B cell (primary cell): ENCODE results near the gene GYS2.

Experiments
- CTCF ChIP-seq: fragments of 200-600 bp; IDR thresholded peaks from one replicate; pipeline ENCODE4 v1.8.0; 2022; ENCODE audit warnings: antibody characterized with exemption, mild to moderate bottlenecking
- EZH2 ChIP-seq: IDR thresholded peaks from 2 replicates; pipeline ENCODE4 v1.6.1; 2012; ENCODE audit warnings: borderline replicate concordance, low read depth, mild to moderate bottlenecking, moderate library complexity, low read length; ENCODE audit not compliant: insufficient read depth, poor library complexity, severe bottlenecking

GRCh38 chr12:21580748-21581516 lies 23.7 kb downstream of the GYS2 start:
- TF ChIP-seq CTCF (no peak), EZH2 (no peak)
